GM04503 (cell line): ENCODE results near the gene INSL3.
"Not testable (repeated sequence)": the region's sequence is repeated elsewhere in the genome, so short reads cannot be mapped to it uniquely, and the experiment has no call there.

Experiments
- DNase-seq: peaks from one replicate; pipeline ENCODE4 v3.0.0-alpha.2; 2012; ENCODE audit warnings: low read depth

The INSL3 gene

GRCh38 chr19:17812099-17812498 is 9.2 kb downstream of the INSL3 start:
- DNase-seq, result no peak

GRCh38 chr19:17811681-17812080 is 9.6 kb downstream of the INSL3 start:
- no peak for DNase-seq

- no peak for DNase-seq
Measured at GRCh38 chr19:17811103-17811502, 10.2 kb downstream of the INSL3 start.

- DNase-seq, result no peak
Measured at GRCh38 chr19:17807731-17808316, 13.5 kb downstream of the INSL3 start.

- no peak for DNase-seq
Measured at GRCh38 chr19:17806945-17807344, 14.4 kb downstream of the INSL3 start.

- DNase-seq, result no peak
Measured at GRCh38 chr19:17805427-17805826, 15.9 kb downstream of the INSL3 start.

GRCh38 chr19:17803264-17803896 is 17.9 kb downstream of the INSL3 start:
- DNase-seq, result no peak

GRCh38 chr19:17802137-17802858 is 19.0 kb downstream of the INSL3 start:
- DNase-seq, result no peak

GRCh38 chr19:17798599-17798998 is 22.7 kb downstream of the INSL3 start:
- not testable (repeated sequence) for DNase-seq

GRCh38 chr19:17797424-17798201 is 23.7 kb downstream of the INSL3 start:
- no peak for DNase-seq

GRCh38 chr19:17796838-17797423 is 24.4 kb downstream of the INSL3 start:
- DNase-seq, result no peak

- DNase-seq, result no peak
Measured at GRCh38 chr19:17796013-17796837, 25.1 kb downstream of the INSL3 start.

GRCh38 chr19:17795495-17795856 is 25.8 kb downstream of the INSL3 start:
- no peak for DNase-seq

GRCh38 chr19:17794731-17795494 is 26.4 kb downstream of the INSL3 start, which contains the start of gene B3GNT3:
B3GNT3 (plus strand) TSS chr19:17795138; CDS start chr19:17807808, 12,670 bp downstream.
- no peak for DNase-seq

GRCh38 chr19:17794412-17794730 is 26.9 kb downstream of the INSL3 start:
- no peak for DNase-seq

GRCh38 chr19:17790059-17790780 is 31.1 kb downstream of the INSL3 start:
- DNase-seq, result no peak

- DNase-seq, result no peak
Measured at GRCh38 chr19:17788632-17789031, 32.7 kb downstream of the INSL3 start.

GRCh38 chr19:17787274-17787913 is 33.9 kb downstream of the INSL3 start:
- DNase-seq, result no peak

- no peak for DNase-seq
Measured at GRCh38 chr19:17784201-17785008, 36.9 kb downstream of the INSL3 start.
